H1 (cell line): ENCODE measurements around the gene PTPRCAP. TPM values are rescaled to one million over a fixed set of nuclear protein-coding genes. Genes with fewer than 3 reads are reported as not detected.

Experiments used
- BACH1 ChIP-seq: IDR thresholded peaks from 2 replicates; pipeline ENCODE4 v1.6.1; 2012; ENCODE audit warnings: low read length, improper control_type of control experiment
- BCL11A ChIP-seq, 2 experiments: IDR thresholded peaks; one replicate each; pipeline ENCODE4 v1.6.1; 2011; ENCODE audit warnings: low read depth in 2 of 2, low read length in 2 of 2, mild to moderate bottlenecking in 2 of 2
- BRCA1 ChIP-seq: IDR thresholded peaks from 2 replicates; pipeline ENCODE4 v1.6.1; 2012; ENCODE audit warnings: low read depth, low read length, improper control_type of control experiment
- CBX5 ChIP-seq: fragments of 300-800, 300-1000 bp; sonication (generic); IDR thresholded peaks from 2 replicates; pipeline ENCODE4 v1.7.1; 2016; ENCODE audit warnings: antibody characterized with exemption, low read length, low read depth
- CBX8 ChIP-seq: fragments of 300-800, 300-1000 bp; sonication (generic); IDR thresholded peaks from 2 replicates; pipeline ENCODE4 v1.7.1; 2016; ENCODE audit warnings: low read depth, low read length, borderline replicate concordance
- CEBPB ChIP-seq: IDR thresholded peaks from 2 replicates; pipeline ENCODE4 v1.6.1; 2012; ENCODE audit warnings: low read depth, low read length
- CTCF ChIP-seq, 3 experiments: IDR thresholded peaks; 1 replicate in 2 of 3; 2 replicates in 1 of 3; pipeline versions ENCODE4 v1.5.1 to v1.6.1; 2011; ENCODE audit warnings: low read length in 3 of 3, mild to moderate bottlenecking in 3 of 3, inconsistent platforms in 2 of 3, low read depth in 1 of 3, moderate library complexity in 1 of 3; ENCODE audit not compliant: insufficient read depth in 1 of 3; ENCODE audit errors: control extremely low read depth in 1 of 3
- EP300 ChIP-seq, 2 experiments: IDR thresholded peaks; 1 replicate in 1 of 2; 2 replicates in 1 of 2; pipeline ENCODE4 v1.6.1; 2011 to 2012; ENCODE audit warnings: low read depth in 2 of 2, low read length in 2 of 2, mild to moderate bottlenecking in 2 of 2, borderline replicate concordance in 1 of 2, inconsistent platforms in 1 of 2, moderate library complexity in 1 of 2
- EZH2 ChIP-seq: fragments of 200-600 bp; sonication (generic); IDR thresholded peaks from 2 replicates; pipeline ENCODE4 v1.7.1; 2012; ENCODE audit warnings: low read depth, mild to moderate bottlenecking, moderate library complexity, low read length, inconsistent platforms; ENCODE audit not compliant: severe bottlenecking
- GABPA ChIP-seq: IDR thresholded peaks from 2 replicates; pipeline ENCODE4 v1.6.1; 2011; ENCODE audit warnings: mild to moderate bottlenecking, low read length, moderate library complexity, borderline replicate concordance; ENCODE audit not compliant: insufficient read depth
- HDAC2 ChIP-seq, 2 experiments: fragments of 300-600 bp in 1 of 2; sonication (generic) in 1 of 2; IDR thresholded peaks; 2 replicates each; pipeline ENCODE4 v1.6.1; 2011 to 2012; ENCODE audit warnings: low read depth in 2 of 2, low read length in 2 of 2, mild to moderate bottlenecking in 2 of 2, moderate library complexity in 2 of 2, borderline replicate concordance in 1 of 2, inconsistent platforms in 1 of 2
- HDAC6 ChIP-seq: IDR thresholded peaks from one replicate; pipeline ENCODE4 v1.7.1; 2012; ENCODE audit warnings: low read depth, mild to moderate bottlenecking, inconsistent platforms, low read length, moderate library complexity
- MAX ChIP-seq: IDR thresholded peaks from 2 replicates; pipeline ENCODE4 v1.6.1; 2012; ENCODE audit warnings: inconsistent platforms
- POLR2AphosphoS5 ChIP-seq: IDR thresholded peaks from 2 replicates; pipeline ENCODE4 v1.6.1; 2011; ENCODE audit warnings: low read depth, low read length
- RXRA ChIP-seq: IDR thresholded peaks from 2 replicates; pipeline ENCODE4 v1.6.1; 2011; ENCODE audit warnings: low read depth, mild to moderate bottlenecking, low read length, moderate library complexity; ENCODE audit not compliant: insufficient read depth
- SP2 ChIP-seq: IDR thresholded peaks from 2 replicates; pipeline ENCODE4 v1.6.1; 2012; ENCODE audit warnings: mild to moderate bottlenecking, low read length, inconsistent platforms
- SUZ12 ChIP-seq: fragments of 200-600 bp; sonication (generic); IDR thresholded peaks from 2 replicates; pipeline ENCODE4 v1.6.1; 2012; ENCODE audit warnings: mild to moderate bottlenecking, inconsistent platforms, low read length, moderate library complexity, mixed read lengths
- polyA plus RNA-seq, 7 experiments: library from polyadenylated mRNA; depleted of rRNA in 3 of 7; stranded (reverse) in 5 of 7; unstranded in 2 of 7; fragments of >200 nt in 5 of 7; fragments of 200-250 nt in 2 of 7; gene quantifications; 1 replicate in 5 of 7; 2 replicates in 1 of 7; 4 replicates in 1 of 7; pipeline versions ENCODE4 v1.2.1 to v1.2.3, GENCODE V29; 2011 to 2013; ENCODE audit warnings: missing spikeins in 2 of 7, mixed read lengths in 2 of 7
- total RNA-seq: library from RNA; stranded (reverse); fragmentation: NEBNext Ultra II Directional; extraction: Animal tissue kit (Norgen Biotek cat#: 25700); gene quantifications from 2 replicates; pipeline ENCODE4 v1.2.1, GENCODE V29; 2021

PTPRCAP gene
- total and polyA plus RNA-seq, 2 of the 8 experiments (the other 6 are each of a cell fraction or from before 2014, with no cell fraction given): 0.78 to 6.7 TPM

- TF ChIP-seq EP300 (IDR thresholded peaks at IDR 0.05; ENCODE audit: borderline replicate concordance in 1 of 2, low read depth in 2 of 2, low read length in 2 of 2) (no peak), GABPA (0 out of 2 replicates have a peak, but pooled peaks have one; percentile 43), MAX (peak; percentile 75), BRCA1 (peak; percentile 27; the same call in 1 of the 2 replicates), CEBPB (no peak), RXRA (no peak), HDAC2 (IDR thresholded peaks at IDR 0.05; ENCODE audit: borderline replicate concordance in 1 of 2, low read depth in 2 of 2, low read length in 2 of 2) (0 out of 4 replicates have a peak, but pooled peaks of 1 of the 2 experiments have one; percentile 13), CBX5 (no peak), BCL11A (IDR thresholded peaks at IDR 0.05; ENCODE audit: low read depth in 2 of 2, low read length in 2 of 2) (no peak), CBX8 (no peak), POLR2AphosphoS5 (peak; percentile 72), SP2 (no peak), BACH1 (peak; percentile 68), EZH2 (no peak), CTCF (IDR thresholded peaks at IDR 0.05; ENCODE audit: control extremely low read depth in 1 of 3, insufficient read depth in 1 of 3, low read depth in 1 of 3, low read length in 3 of 3) (peak; percentile 45 to 63 (median 59)), SUZ12 (no peak), HDAC6 (no peak)
These were observed 31.5 kb upstream of the PTPRCAP start, which contains the start of gene TMEM134 (continued) for GRCh38 chr11:67468759-67469507.
